Measurements from ENCODE around the gene GAK.

DNA sequence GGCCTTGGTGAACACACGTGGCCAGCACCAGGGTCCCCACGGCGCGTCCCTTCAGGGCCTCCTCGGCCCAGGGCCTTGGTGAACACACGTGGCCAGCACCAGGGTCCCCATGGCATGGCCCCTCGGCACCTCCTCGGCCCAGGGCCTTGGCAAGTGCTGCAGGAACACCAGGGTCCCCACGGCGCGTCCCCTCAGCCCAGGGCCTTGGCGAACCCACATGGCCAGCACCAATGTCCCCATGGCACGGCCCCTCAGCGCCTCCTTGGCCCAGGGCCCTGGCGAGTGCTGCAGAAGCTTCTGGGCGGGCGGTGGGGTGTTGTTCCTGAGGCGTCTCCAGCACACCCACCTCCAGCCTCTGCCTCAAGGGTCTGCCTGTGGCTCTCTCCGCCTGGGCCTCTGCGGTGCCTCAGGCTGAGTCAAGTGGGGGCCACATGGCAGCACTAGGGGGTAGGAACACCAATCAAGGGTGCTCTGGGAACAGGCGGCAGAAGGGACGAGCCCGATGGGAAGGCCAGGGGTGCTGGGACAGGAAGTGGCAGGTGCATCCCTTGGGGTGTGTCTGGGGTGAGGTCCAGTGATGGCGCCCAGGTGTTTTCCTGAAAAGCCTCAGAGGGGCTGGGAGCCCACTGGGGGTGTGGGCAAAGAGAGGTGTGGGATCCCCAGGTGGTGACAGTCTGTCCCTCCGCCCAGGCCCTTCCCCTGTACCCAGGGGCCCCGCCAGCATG lies 64.4 kb downstream of the GAK start:
- TF ChIP-seq EZH2 (IDR thresholded peaks at IDR 0.05) (no peak), EZH2phosphoT487 (IDR thresholded peaks at IDR 0.05) (no peak)
